Stimulated activated CD4-positive, alpha-beta T cell treated with anti-CD3 and anti-CD28 coated beads, Interleukin-2, amount 100 ng/mL, for 4 hours (primary cell): ENCODE results near the gene MOSPD3.

Source experiments
- DNase-seq: peaks from one replicate; pipeline ENCODE4 v3.0.0-alpha.2; 2020; ENCODE audit warnings: low read depth

MOSPD3 gene

GRCh38 chr7:100595188-100595587 lies 17.2 kb upstream of the MOSPD3 start:
- no peak for DNase-seq

- DNase-seq = no peak
Measured at GRCh38 chr7:100598425-100598824, 13.9 kb upstream of the MOSPD3 start.

GRCh38 chr7:100599911-100600729 lies 12.2 kb upstream of the MOSPD3 start:
- DNase-seq = no peak

- no peak for DNase-seq
Measured at GRCh38 chr7:100600730-100601038, 11.7 kb upstream of the MOSPD3 start.

GRCh38 chr7:100602889-100603725 lies 9.2 kb upstream of the MOSPD3 start:
- no peak for DNase-seq

- DNase-seq = no peak
Measured at GRCh38 chr7:100603726-100604027, 8.7 kb upstream of the MOSPD3 start.

GRCh38 chr7:100604028-100604975 lies 8.0 kb upstream of the MOSPD3 start:
- DNase-seq = peak; percentile 50

GRCh38 chr7:100604976-100605911 lies 7.1 kb upstream of the MOSPD3 start:
- DNase-seq = no peak

GRCh38 chr7:100606313-100606712 lies 6.0 kb upstream of the MOSPD3 start:
- DNase-seq = no peak

GRCh38 chr7:100607111-100607510 lies 5.2 kb upstream of the MOSPD3 start:
- DNase-seq = no peak

- no peak for DNase-seq
Measured at GRCh38 chr7:100609958-100610357, 2.4 kb upstream of the MOSPD3 start.

- no peak for DNase-seq
Measured at GRCh38 chr7:100612730-100613390, 520 bp downstream of the MOSPD3 start.

- no peak for DNase-seq
Measured at GRCh38 chr7:100613412-100614175, 1.3 kb downstream of the MOSPD3 start.

- no peak for DNase-seq
Measured at GRCh38 chr7:100614308-100614861, 2.0 kb downstream of the MOSPD3 start.

GRCh38 chr7:100620239-100620638 lies 7.9 kb downstream of the MOSPD3 start:
- no peak for DNase-seq

- no peak for DNase-seq
Measured at GRCh38 chr7:100620804-100621203, 8.5 kb downstream of the MOSPD3 start.

GRCh38 chr7:100621554-100621953 lies 9.2 kb downstream of the MOSPD3 start:
- DNase-seq = no peak

- DNase-seq = no peak
Measured at GRCh38 chr7:100623951-100624824, 11.8 kb downstream of the MOSPD3 start.

GRCh38 chr7:100626055-100626454 lies 13.7 kb downstream of the MOSPD3 start:
- no peak for DNase-seq
